ENCODE results near the gene RPA1. TPM values are rescaled to one million over a fixed set of nuclear protein-coding genes. Genes with fewer than 3 reads are reported as not detected.

Gene RPA1
- total and polyA plus RNA-seq, 2 experiments from 2014 or later, result 15.2 to 33.6 TPM

- Histone ChIP-seq H3K27me3 (no peaks in the 10 kb centered on the region), H3K79me2 (no peaks in the 10 kb centered on the region), H3K4me3 (no peak overlapping the region), H3K9me2 (replicated peaks; ENCODE audit: insufficient read depth) (no peaks in the 10 kb centered on the region), H3K4me1 (ENCODE audit: insufficient read depth) (peaks cover 26% of the 10 kb centered on the region), H2AFZ (no peak overlapping the region), H3K27ac (peak overlapping the region; percentile 89), H3K9me3 (ENCODE audit: low read depth) (no peaks in the 10 kb centered on the region), H4K20me1 (ENCODE audit: insufficient read depth, poor library complexity, severe bottlenecking) (no peaks in the 10 kb centered on the region), H3K36me3 (replicated peaks; ENCODE audit: insufficient read depth, low read depth) (no peaks in the 10 kb centered on the region), H3K4me2 (peak overlapping the region; percentile 39)
- DNase-seq (ENCODE audit: low spot score), result peak; percentile 91
- WGBS (ENCODE audit: low lambda C conversion rate, missing lambda C conversion rate), result 74% methylated on average over 16 of the region's 16 CpGs
- TF ChIP-seq EZH2phosphoT487 (IDR thresholded peaks at IDR 0.05; ENCODE audit: low read depth, severe bottlenecking, unreplicated experiment), result no peak
- TF ChIP-seq EZH2 (IDR thresholded peaks at IDR 0.05; ENCODE audit: borderline replicate concordance), result no peak
- no peak for TF ChIP-seq CTCF (IDR thresholded peaks at IDR 0.05; ENCODE audit: poor library complexity)
Observed at GRCh38 chr17:1787301-1787902, 42.4 kb upstream of the RPA1 start.

- Histone ChIP-seq H3K9me2 (replicated peaks; ENCODE audit: insufficient read depth) (no peaks in the 10 kb centered on the region), H4K20me1 (ENCODE audit: insufficient read depth, poor library complexity, severe bottlenecking) (no peaks in the 10 kb centered on the region), H3K4me2 (no peak overlapping the region), H3K4me1 (ENCODE audit: insufficient read depth) (peaks cover 13% of the 10 kb centered on the region), H3K4me3 (no peak overlapping the region), H3K27me3 (no peaks in the 10 kb centered on the region), H3K9me3 (ENCODE audit: low read depth) (no peaks in the 10 kb centered on the region), H3K36me3 (replicated peaks; ENCODE audit: insufficient read depth, low read depth) (no peaks in the 10 kb centered on the region), H3K79me2 (peaks cover 3% of the 10 kb centered on the region), H3K27ac (no peak overlapping the region), H2AFZ (no peak overlapping the region)
- 84% methylated on average over 5 of the region's 5 CpGs for WGBS (ENCODE audit: low lambda C conversion rate, missing lambda C conversion rate)
- TF ChIP-seq CTCF (IDR thresholded peaks at IDR 0.05; ENCODE audit: poor library complexity), result no peak
- no peak for TF ChIP-seq EZH2 (IDR thresholded peaks at IDR 0.05; ENCODE audit: borderline replicate concordance)
- TF ChIP-seq EZH2phosphoT487 (IDR thresholded peaks at IDR 0.05; ENCODE audit: low read depth, severe bottlenecking, unreplicated experiment), result no peak
- DNase-seq (ENCODE audit: low spot score), result no peak
Observed at GRCh38 chr17:1789936-1790335, 39.9 kb upstream of the RPA1 start.

GRCh38 chr17:1792495-1793446 is 37.0 kb upstream of the RPA1 start:
- no peaks in the 10 kb centered on the region for H4K20me1 ChIP-seq (ENCODE audit: insufficient read depth, poor library complexity, severe bottlenecking)
- H3K4me2 ChIP-seq, result no peak overlapping the region
- no peak overlapping the region for H3K27ac ChIP-seq
- H3K79me2 ChIP-seq, result peaks cover 3% of the 10 kb centered on the region
- no peak for DNase-seq (ENCODE audit: low spot score)
- H3K4me1 ChIP-seq (ENCODE audit: insufficient read depth), result peaks cover 7% of the 10 kb centered on the region
- no peaks in the 10 kb centered on the region for H3K27me3 ChIP-seq
- no peak overlapping the region for H2AFZ ChIP-seq
- no peaks in the 10 kb centered on the region for H3K9me3 ChIP-seq (ENCODE audit: low read depth)
- no peak for TF ChIP-seq EZH2phosphoT487 (IDR thresholded peaks at IDR 0.05; ENCODE audit: low read depth, severe bottlenecking, unreplicated experiment)
- no peak for TF ChIP-seq EZH2 (IDR thresholded peaks at IDR 0.05; ENCODE audit: borderline replicate concordance)
- TF ChIP-seq CTCF (IDR thresholded peaks at IDR 0.05; ENCODE audit: poor library complexity), result no peak
- no peaks in the 10 kb centered on the region for H3K36me3 ChIP-seq (replicated peaks; ENCODE audit: insufficient read depth, low read depth)
- H3K9me2 ChIP-seq (replicated peaks; ENCODE audit: insufficient read depth), result no peaks in the 10 kb centered on the region
- H3K4me3 ChIP-seq, result no peak overlapping the region
- WGBS (ENCODE audit: low lambda C conversion rate, missing lambda C conversion rate), result 68% methylated on average over 23 of the region's 23 CpGs
